Muscle layer of duodenum (tissue), 2 donors: ENCODE results near the gene PPP3CA.

Experiments used
- H3K27ac ChIP-seq: one replicate; pipeline ENCODE4 v1.7.0; 2013; ENCODE audit warnings: mild to moderate bottlenecking, low read length
- H3K27me3 ChIP-seq: one replicate; pipeline ENCODE4 v1.7.0; 2013; ENCODE audit warnings: low read depth, mild to moderate bottlenecking, control low read depth, low read length
- H3K36me3 ChIP-seq, 2 donors: one replicate each; pipeline ENCODE4 v1.7.0; 2013; ENCODE audit warnings: low read length in 2 of 2, control low read depth in 1 of 2, mild to moderate bottlenecking in 1 of 2; ENCODE audit not compliant: insufficient read depth in 2 of 2, control insufficient read depth in 1 of 2
- H3K4me1 ChIP-seq, 2 donors: one replicate each; pipeline ENCODE4 v1.7.0; 2013; ENCODE audit warnings: low read length in 2 of 2, mild to moderate bottlenecking in 2 of 2, control low read depth in 1 of 2, moderate library complexity in 1 of 2; ENCODE audit not compliant: insufficient read depth in 2 of 2, control insufficient read depth in 1 of 2
- H3K4me3 ChIP-seq, 2 donors: one replicate each; pipeline ENCODE4 v1.7.0; 2013; ENCODE audit warnings: low read length in 2 of 2, low read depth in 1 of 2, mild to moderate bottlenecking in 1 of 2
- H3K9me3 ChIP-seq, 2 donors: one replicate each; pipeline ENCODE4 v1.7.0; 2013; ENCODE audit warnings: low read length in 2 of 2, control low read depth in 1 of 2, mild to moderate bottlenecking in 1 of 2; ENCODE audit not compliant: control insufficient read depth in 1 of 2
- donor health status: healthy.

Gene PPP3CA

DNA sequence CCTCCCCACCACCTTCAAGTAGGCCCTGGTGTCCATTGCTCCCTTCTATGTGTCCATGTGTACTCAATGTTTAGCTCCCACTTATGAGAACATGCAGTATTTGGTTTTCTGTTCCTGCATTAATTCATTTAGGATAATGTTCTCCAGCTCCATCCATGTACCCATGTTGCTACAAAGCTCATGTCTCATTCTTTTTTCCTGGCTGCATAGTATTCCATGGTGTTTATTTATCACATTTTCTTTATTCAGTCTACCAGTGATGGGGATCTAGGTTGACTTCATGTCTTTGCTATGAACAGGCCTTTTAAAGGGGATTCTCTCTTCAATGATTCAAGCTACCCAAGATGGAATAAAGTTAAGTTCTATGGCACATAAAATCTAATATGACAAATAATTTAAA, 119.6 kb downstream of the PPP3CA start:
- H3K4me3 ChIP-seq: no peak overlapping the region
- H3K27me3 ChIP-seq: no peaks in the 10 kb centered on the region
- peaks cover 0 to 11% of the 10 kb centered on the region in 2 donors for H3K4me1 ChIP-seq
- H3K27ac ChIP-seq: no peak overlapping the region
- H3K9me3 ChIP-seq: no peaks in the 10 kb centered on the region
- no peaks in the 10 kb centered on the region for H3K36me3 ChIP-seq

DNA sequence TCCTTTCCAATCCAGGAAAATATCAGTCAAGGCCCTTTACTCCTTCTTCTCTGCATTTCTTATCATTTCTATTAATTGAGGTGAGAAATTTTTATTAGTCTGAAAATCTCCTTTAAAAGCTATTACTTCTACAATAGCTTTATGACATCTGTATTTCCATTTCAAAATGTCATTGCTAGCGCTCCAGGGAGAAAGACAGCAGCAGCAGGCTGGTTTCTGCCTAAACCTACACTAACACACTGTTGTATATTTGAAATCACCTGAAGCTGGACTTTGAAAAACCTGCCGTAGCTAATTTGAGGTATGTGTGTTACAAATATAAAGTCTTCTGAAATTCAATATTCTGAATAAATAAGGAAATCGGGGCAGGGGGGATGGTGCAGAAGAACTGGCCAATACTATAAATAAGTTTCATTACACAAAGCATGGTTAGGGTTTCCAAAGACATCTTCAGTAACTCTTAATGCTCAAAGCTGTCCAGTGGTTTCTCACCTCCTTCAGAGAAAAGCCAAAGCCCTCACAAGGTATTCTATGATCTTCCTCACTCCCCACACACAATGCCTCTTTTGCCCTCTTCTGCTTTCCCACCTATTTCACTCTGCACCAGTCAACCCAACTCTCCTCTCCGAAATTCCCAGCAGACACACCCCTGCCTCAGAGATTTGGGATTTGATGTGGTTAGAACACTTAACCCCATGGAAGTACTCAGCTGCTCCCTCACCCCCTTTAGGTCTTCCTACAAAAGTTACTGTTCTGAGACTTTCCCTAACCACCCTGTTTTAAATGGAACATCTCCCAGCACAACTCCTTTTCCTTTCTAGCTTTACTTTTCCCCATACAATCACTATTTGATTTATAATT, 122.7 kb downstream of the PPP3CA start:
- Histone ChIP-seq H3K4me3 (no peak overlapping the region), H3K27ac (no peak overlapping the region), H3K36me3 (no peaks in the 10 kb centered on the region), H3K9me3 (no peaks in the 10 kb centered on the region), H3K4me1 (peaks cover 0 to 17% of the 10 kb centered on the region in 2 donors), H3K27me3 (no peaks in the 10 kb centered on the region)

DNA sequence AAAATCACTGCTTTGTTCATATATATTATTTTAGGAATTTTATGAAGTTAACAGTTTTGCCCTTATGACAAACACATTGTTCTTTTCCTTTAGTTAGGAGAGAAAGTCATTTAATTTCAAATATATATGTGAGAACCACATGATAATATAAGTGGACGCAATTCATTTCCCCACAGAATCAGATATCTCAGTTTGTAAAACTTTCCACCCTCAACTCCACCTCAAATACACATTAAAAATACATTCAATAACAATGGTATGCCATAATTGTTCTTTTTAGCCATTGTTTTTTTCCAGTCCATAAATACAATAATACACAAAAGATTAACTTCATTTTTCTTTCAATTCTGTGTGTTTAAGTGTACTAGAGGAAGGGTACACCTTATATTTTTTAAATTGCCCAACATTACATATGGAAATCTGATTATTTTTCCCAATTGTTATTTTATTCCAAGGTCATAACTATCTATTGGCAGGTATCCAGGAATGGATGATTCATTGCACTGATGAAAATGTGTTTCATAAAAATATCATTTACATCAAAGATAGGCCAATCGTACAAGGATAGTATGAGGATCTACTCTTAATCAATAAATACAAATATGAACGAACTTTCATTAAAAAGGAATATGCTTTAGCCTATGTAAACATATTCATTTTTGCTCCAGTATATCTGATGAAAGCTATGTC, 125.0 kb downstream of the PPP3CA start:
- no peaks in the 10 kb centered on the region for H3K9me3 ChIP-seq
- no peaks in the 10 kb centered on the region for H3K36me3 ChIP-seq
- peaks cover 0 to 22% of the 10 kb centered on the region in 2 donors for H3K4me1 ChIP-seq

DNA sequence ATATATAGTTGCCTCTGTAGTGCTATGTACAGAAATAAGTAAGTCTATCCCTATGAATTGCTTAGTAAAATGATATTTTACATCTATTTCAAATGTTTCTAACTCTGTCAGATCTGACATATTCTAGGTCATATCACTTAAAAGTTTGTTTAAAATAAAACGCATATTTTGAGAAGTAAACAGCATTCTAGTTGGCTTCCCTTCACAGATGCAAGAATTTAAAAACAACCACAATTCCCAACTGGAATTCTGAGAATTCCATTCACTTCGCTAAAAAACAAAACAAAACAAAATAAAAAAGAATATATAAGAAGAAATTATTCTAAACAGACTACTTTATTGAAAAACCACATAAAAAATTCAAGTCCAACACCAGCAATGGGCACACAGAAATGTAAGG, 126.0 kb downstream of the PPP3CA start:
- Histone ChIP-seq H3K27me3 (no peaks in the 10 kb centered on the region), H3K4me3 (no peak overlapping the region), H3K4me1 (peaks cover 0 to 22% of the 10 kb centered on the region in 2 donors), H3K27ac (no peak overlapping the region), H3K9me3 (no peaks in the 10 kb centered on the region), H3K36me3 (no peaks in the 10 kb centered on the region)

More for the DNA sequence above, 125.0 kb downstream of the PPP3CA start:
- Histone ChIP-seq H3K27me3 (no peaks in the 10 kb centered on the region), H3K4me3 (no peak overlapping the region), H3K27ac (no peak overlapping the region)

DNA sequence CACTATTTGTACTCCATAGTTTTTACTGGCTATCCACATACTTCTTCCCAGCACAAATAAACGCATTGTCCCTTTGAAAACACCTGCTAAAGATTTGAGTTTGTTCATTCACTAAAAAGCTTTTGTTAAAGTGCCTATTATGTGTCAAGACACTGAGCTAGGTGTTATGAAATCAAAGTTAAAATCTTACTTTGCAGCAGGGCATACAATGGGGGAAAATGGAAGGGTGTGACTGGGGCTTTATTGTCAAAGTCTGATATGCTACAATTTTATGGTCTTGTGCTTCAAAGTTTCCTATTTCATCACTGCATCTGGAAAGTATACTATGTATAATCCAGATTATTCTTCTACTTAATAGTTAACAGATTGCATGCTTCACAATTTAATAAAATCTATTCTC, 128.4 kb downstream of the PPP3CA start:
- Histone ChIP-seq H3K27me3 (no peaks in the 10 kb centered on the region), H3K27ac (no peak overlapping the region), H3K36me3 (no peaks in the 10 kb centered on the region), H3K4me1 (peaks cover 0 to 16% of the 10 kb centered on the region in 2 donors), H3K9me3 (no peaks in the 10 kb centered on the region), H3K4me3 (no peak overlapping the region)

DNA sequence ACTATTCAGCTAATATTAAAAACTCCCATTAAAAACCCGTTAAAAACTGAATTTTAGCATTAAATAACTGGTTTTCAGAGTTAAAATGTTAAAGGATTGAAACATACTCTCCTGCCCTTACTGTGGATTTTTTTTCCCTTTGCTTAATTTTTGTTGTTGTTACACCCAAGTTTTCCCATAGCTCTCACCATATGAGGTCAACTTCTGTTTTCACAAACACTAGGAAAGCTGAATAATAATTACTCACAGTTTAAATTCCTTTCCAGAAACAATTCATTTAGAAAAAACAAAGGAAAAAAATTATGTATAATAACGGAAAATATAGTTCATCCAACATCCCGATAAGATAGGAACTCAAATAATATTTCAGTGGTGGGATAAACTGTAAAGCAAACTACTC, 129.0 kb downstream of the PPP3CA start:
- no peak overlapping the region for H3K4me3 ChIP-seq
- H3K9me3 ChIP-seq: no peaks in the 10 kb centered on the region
- no peaks in the 10 kb centered on the region for H3K36me3 ChIP-seq
- H3K27ac ChIP-seq: no peak overlapping the region
- H3K27me3 ChIP-seq: no peaks in the 10 kb centered on the region
- peaks cover 0 to 11% of the 10 kb centered on the region in 2 donors for H3K4me1 ChIP-seq

DNA sequence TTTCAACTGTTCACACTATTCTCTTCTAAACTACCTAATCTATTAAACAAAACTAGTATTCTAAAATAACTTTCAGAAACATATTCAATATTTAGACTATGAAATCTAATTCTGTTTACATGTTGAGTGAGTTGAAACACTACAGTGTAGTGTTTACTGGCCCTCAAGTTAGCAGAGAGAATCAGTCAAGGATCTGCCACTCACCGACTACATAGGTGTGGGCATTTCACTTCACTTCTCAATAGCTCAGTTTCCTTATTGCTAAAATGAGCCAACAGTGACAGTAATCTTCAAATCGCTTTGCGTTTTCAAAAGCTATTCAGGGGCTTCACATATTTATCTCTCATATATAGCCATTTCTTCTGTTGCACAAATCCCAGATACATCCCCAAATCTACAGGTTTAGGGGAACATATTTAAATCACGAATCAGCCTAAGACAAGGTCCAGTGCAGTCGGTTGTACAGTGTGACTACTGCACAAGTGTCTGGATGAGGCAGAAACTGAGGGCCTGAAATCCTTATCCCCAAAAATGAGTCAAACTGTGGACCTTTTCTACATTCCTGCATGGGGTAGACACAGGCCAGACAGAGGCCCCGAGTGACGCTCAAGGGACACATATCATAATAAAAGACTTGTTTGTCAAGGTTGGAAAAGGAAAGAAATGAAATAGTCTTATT, 129.8 kb downstream of the PPP3CA start:
- no peak overlapping the region for H3K4me3 ChIP-seq
- peaks cover 0 to 10% of the 10 kb centered on the region in 2 donors for H3K4me1 ChIP-seq
- no peak overlapping the region for H3K27ac ChIP-seq
- no peaks in the 10 kb centered on the region for H3K27me3 ChIP-seq
- H3K36me3 ChIP-seq: no peaks in the 10 kb centered on the region
- no peaks in the 10 kb centered on the region for H3K9me3 ChIP-seq

DNA sequence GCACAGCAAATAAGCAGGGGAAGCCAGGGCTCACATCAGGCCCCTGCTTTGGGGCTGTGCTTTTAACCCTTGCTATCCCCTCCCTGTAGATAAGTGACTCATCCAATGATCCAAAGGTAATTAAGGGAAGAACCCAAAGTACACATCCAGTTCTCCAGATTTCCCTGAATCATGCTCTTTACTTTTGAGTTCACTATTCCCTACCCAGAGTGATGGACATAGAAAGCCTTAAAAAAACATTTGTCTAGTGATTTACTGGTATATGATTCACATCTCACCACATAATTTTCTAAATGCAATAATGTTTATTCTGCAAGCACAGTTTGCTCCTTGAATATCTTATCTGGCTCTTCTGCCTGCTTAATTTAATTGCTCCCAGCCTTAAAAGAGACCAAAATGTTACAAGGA, 136.2 kb downstream of the PPP3CA start:
- Histone ChIP-seq H3K36me3 (no peaks in the 10 kb centered on the region), H3K4me1 (peaks cover 0 to 5% of the 10 kb centered on the region in 2 donors), H3K27me3 (no peaks in the 10 kb centered on the region), H3K9me3 (no peaks in the 10 kb centered on the region), H3K27ac (no peak overlapping the region), H3K4me3 (no peak overlapping the region)

DNA sequence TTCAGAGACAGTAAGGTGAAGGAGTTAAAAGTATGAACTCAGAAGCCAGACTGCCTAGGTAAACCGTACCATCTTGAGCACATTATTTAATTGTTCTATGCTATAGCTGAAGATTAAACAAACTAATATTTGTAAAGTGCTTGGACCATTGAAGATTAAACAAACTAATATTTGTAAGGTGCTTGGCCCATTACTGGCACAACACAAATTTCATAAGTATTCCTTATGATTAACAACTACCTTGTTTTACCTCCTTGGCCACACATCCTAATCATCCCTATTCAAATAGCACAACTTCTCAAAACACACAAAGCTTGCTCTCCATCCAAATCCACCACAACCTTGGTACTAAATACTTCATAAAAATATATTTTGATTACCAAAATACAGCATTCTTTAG, 137.0 kb downstream of the PPP3CA start:
- no peaks in the 10 kb centered on the region for H3K27me3 ChIP-seq
- H3K27ac ChIP-seq: no peak overlapping the region
- no peaks in the 10 kb centered on the region for H3K36me3 ChIP-seq
- H3K9me3 ChIP-seq: no peaks in the 10 kb centered on the region
- peaks cover 0 to 5% of the 10 kb centered on the region in 2 donors for H3K4me1 ChIP-seq
- no peak overlapping the region for H3K4me3 ChIP-seq

DNA sequence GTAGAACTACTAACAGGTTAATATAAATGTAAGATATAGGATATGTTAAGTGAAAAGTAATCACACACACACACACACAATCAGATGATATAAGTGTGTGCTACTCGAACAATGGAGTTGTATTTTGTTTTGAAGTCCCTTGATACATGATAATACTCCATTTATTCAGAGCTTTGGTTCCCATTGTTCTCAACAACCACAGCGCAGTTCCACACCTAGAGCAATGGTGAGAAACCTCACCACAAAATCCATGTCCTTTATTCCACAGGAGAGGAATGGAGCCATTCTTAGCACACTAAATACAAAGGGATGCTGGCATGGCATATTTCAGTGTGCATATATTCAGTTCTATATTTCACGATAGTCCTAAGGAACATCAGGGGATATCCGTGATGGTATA, 139.2 kb downstream of the PPP3CA start:
- Histone ChIP-seq H3K4me3 (no peak overlapping the region), H3K27ac (no peak overlapping the region), H3K27me3 (no peaks in the 10 kb centered on the region), H3K36me3 (no peaks in the 10 kb centered on the region), H3K9me3 (no peaks in the 10 kb centered on the region), H3K4me1 (peaks cover 0 to 5% of the 10 kb centered on the region in 2 donors)

DNA sequence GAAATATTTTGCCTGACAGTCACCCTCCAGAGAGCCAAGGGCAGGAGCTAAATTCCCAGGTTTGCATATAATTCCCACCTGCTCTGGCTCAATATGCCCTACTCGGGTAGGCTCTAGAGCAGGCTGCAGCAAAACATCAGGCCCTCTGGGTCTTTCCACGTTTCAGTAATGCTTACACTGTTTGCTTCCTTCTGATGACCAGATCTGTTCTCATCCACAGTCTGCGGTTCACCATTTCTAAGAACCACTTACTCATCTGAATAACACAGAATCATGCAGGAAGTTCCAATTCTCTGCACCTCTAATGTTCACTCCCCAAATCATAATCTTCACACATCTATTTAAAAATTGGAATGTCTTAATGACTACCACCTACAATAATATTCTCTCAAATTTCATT, 141.4 kb downstream of the PPP3CA start:
- Histone ChIP-seq H3K4me3 (no peak overlapping the region), H3K9me3 (no peaks in the 10 kb centered on the region), H3K4me1 (peaks cover 0 to 4% of the 10 kb centered on the region in 2 donors), H3K27me3 (no peaks in the 10 kb centered on the region), H3K27ac (no peak overlapping the region), H3K36me3 (no peaks in the 10 kb centered on the region)
